SH-SY5Y (cell line): ENCODE measurements around the gene ARHGAP42.

Experiments
- GATA2 ChIP-seq: IDR thresholded peaks from 2 replicates; pipeline ENCODE4 v1.6.1; 2011; ENCODE audit warnings: mild to moderate bottlenecking, low read depth, low read length
- GATA3 ChIP-seq: IDR thresholded peaks from 2 replicates; pipeline ENCODE4 v1.6.1; 2011; ENCODE audit warnings: low read depth, mild to moderate bottlenecking, low read length, moderate library complexity

Gene ARHGAP42

DNA sequence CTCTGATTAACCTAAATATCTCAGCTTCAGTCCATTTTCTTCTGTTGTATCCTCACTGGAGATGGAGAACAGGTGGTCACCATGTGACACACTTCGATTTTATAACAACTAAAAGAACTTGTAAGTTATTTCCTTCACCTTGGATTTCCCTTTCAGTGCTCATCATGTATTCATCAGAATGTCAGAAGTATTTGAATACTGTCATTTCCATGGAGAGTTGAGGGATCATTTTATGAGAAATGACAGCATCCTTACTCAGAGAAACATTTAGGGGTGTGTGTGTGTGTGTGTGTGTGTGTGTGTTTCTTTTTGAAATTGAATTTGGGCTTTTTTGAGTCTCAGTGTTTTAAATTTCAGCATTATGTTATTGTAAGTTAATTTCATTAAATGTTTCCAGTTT is 205.8 kb downstream of the ARHGAP42 start:
- TF ChIP-seq GATA3 (no peak), GATA2 (no peak)

DNA sequence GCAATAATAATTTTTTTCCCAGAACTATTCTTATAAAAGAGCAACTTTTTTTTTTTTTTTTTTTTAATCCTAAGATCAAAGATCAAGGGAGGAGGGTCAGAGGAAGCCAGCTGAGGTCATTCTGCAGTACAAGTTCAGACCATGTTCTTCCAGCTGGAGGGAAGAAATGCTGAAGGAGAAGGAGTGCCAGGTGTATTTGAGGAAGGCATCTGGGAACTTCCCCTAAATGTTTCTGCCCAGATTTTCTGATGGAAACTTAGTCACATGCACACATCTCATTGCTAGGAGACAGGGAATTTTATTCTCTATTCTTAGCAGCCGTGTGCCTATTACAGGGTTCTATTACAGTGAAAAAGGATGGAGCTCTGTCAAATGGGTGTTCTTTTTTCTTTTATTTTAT is 208.4 kb downstream of the ARHGAP42 start:
- no peak for TF ChIP-seq GATA2
- TF ChIP-seq GATA3 = no peak

DNA sequence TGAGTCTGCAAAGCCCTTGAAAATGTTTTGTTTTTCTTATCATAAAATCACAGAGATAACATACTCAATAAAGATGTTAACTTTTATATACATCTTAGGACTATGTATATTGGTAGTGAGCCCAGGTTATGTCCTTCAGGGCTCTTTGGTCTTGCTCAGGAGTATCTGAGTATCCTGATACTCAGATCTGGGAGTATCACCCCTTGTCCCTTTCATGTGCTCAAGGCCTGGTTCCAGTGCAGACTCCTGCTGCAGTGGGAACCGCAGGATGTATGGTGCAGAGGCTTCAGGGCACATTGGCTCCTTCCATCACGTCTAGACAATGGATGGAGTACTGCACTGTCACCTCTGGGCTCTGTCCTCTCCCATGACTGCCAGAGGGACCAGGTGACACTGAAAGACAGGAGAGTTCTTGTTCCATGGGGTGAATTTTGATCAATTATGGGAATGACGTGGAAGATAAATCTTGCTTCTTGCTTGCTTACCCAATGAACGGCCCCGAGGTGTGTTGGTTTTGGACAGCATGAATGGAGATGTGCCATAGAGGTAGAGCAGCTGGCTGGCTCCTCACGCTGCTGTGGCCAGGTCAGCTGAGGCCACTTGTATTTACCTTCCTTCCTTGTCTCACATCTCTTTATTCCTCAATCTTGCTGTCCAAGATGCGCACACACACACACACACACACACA is 215.5 kb downstream of the ARHGAP42 start:
- TF ChIP-seq GATA2 (no peak), GATA3 (no peak)

DNA sequence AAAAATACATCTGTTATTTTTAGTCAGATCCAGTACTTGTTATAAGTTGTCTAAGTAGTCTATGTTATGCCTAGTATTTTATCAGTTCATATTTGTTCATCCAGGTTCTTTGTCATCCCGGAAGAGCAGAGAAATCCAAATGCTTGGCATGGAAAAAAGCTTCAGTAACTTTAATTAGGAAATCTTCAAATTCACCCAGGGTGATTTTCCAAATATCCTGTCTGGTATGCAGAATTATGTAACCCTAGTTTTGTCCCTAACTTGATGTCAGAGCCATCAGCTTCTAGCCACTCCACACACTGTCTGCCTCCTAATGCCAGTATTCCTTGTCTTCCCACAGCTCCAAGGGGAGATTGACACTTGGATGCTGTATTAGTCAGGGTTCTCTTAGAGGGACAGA is 216.2 kb downstream of the ARHGAP42 start:
- TF ChIP-seq GATA3 (no peak), GATA2 (no peak)

- no peak for TF ChIP-seq GATA2
- TF ChIP-seq GATA3 = no peak
Measured at GRCh38 chr11:100905684-100906083, 218.6 kb downstream of the ARHGAP42 start.

DNA sequence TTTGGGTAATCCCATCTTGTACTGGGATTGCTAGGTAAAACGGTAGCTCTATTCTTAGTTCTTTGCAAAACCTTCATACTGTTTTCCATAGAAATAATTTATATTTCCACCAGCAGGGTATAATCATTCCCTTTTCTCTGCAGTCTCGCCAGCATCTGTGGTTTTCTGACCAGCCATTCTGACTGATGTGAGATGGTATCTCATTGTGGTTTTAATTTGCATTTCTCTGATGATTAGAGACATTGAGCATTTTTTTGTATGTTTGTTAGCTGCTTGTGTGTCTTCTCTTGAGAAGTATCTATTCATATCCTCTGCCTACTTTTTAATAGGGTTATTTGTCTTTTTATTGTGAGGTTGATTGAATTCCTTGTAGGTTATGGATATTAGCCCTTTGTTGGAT is 221.7 kb downstream of the ARHGAP42 start:
- TF ChIP-seq GATA3 (no peak), GATA2 (no peak)

- TF ChIP-seq GATA2 = no peak
Measured at GRCh38 chr11:100910808-100911207, 223.7 kb downstream of the ARHGAP42 start.

DNA sequence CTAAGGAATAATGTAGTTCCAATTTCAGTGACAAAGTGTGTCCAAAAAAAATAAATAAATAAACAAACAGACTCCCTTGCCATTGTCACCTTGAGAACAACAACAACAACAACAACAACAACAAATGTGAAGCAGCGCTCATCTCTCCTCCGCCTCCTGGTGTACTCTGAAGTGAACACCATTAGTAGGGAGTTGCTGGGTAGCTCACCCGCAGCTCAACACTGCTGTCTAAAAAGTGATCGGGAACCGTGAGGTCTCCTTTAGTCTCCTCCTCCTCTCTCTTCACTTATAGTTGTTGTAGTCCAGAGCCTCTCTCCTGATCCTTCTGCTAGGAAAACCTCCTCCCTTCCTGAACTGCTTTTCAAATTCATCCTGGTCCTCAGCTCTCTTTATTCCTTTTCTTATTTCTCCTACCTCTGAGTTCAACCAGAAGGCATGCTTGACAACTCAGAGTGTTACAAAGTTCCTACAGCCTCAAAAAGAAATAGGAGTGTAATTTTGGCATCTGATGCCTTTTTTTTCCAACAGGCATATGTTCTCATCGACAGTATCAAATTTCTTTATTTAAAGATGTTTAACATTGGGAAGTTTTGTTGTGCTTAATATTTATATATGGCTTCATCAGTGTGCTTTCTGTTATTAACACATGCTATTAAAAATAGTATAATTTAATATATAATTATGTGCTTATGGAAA is 227.5 kb downstream of the ARHGAP42 start:
- TF ChIP-seq GATA2 = no peak
- no peak for TF ChIP-seq GATA3

GRCh38 chr11:100918551-100919500 is 231.7 kb downstream of the ARHGAP42 start:
- TF ChIP-seq GATA2 = no peak
- TF ChIP-seq GATA3 = no peak

GRCh38 chr11:100920593-100920992 is 233.5 kb downstream of the ARHGAP42 start:
- TF ChIP-seq GATA3 (no peak), GATA2 (no peak)

- TF ChIP-seq GATA3 (no peak), GATA2 (no peak)
Measured at GRCh38 chr11:100922121-100922520, 235.0 kb downstream of the ARHGAP42 start.

DNA sequence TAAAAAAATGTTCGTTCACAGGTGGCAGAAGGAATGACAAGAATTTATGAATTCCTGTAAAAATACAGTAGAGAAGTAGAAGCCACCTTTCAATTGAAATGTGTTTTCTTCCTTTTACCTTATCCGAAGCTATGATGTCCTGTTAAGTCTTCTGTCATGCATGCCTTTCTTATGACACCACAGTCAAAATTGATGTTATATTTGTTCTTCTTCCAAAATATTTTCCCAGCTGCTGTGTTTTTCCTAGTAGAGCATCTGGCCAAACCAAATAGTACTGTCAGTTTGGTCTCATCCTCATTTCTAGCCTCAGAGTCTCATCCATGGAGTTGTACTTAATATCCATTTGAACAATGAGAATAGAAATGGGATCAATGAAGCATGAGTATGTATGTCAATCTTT is 236.5 kb downstream of the ARHGAP42 start:
- TF ChIP-seq GATA2 = no peak
- no peak for TF ChIP-seq GATA3

DNA sequence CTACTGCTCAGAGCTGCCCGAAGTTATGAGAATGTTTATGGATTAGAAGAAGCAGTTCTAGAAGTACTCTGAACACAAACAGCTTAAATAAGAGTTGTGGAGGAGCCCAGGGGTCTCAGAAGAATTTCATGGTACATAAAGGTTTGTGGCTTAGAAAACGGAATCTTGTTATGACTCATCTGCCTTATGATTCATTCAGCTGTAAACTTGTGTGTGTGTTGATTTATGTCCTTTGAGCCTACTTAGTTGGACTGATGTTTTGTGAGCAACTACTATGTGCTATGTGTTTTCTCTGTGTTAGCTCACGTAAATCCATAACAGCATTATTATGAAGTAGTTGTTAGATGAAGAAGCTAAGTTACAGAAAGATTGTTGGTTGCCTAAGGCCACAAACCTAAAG is 238.8 kb downstream of the ARHGAP42 start:
- TF ChIP-seq GATA3 = no peak
- TF ChIP-seq GATA2 = no peak

DNA sequence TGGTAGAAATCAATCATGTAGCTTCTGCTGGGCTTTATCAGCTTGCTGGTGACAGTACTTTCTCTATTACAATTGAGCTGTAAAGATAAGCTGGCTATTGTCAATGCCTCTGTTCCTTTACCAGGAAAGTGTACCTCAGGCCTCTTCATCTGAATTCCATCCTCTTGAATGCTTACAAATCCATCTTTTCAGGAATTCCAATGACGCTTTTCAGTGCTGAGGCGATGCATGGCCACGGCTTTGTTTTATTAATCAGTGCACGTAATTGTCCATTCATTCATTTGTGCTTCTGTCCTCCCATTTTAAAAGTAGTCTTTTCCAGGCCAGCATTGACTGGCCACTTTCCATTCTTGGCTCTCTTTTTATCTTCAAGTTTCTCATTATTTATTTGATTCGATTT is 240.5 kb downstream of the ARHGAP42 start:
- TF ChIP-seq GATA3 (no peak), GATA2 (no peak)
